Left renal pelvis (tissue), 4 donors: Measurements from ENCODE around the gene SCLT1. TPM values are rescaled to one million over a fixed set of nuclear protein-coding genes. Genes with fewer than 3 reads are reported as not detected.
A peak's percentile ranks its signal among the peaks of the same experiment; 100 is the strongest.
"Not testable (repeated sequence)": the region's sequence is repeated elsewhere in the genome, so short reads cannot be mapped to it uniquely, and the experiment has no call there.

Experiments
- DNase-seq, 4 donors: peaks; one replicate each; pipeline ENCODE4 v3.0.0-alpha.2; 2013; ENCODE audit warnings: low read depth in 4 of 4, low spot score in 3 of 4
- polyA plus RNA-seq, 4 donors: library from polyadenylated mRNA; unstranded; fragments of 120-200 nt; gene quantifications; one replicate each; pipeline ENCODE4 v1.2.1, GENCODE V29; 2013; ENCODE audit not compliant: insufficient read length in 4 of 4

Gene SCLT1
- polyA plus RNA-seq, result 10 to 100 TPM; 14.0 to 19.1 (median 17.7) TPM

- peak; percentile 94 to 96 (median 96) for DNase-seq
These were observed at the start of gene SCLT1 for GRCh38 chr4:129093191-129093920. Gene SCLT1 (minus strand): TSS chr4:129093539. CDS start chr4:129093103, 436 bp downstream.

DNA sequence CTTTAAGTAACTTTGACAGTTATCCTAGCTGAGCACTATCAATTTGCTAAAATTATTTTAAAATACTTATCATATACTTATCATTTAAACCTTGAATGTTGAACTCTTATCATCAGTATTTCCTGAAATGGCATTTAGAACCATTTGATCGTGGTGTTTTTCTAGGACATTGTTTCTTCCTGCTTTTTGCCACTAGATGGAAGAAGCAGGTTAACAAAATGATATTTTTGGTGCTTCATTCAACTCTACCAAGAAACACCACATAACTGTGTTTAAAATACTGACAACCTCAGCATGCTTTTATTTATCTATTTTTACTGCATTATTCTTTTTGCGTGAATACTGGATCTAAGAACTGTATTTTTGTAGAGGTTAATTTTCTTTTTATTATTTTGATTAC is 47.2 kb upstream of the SCLT1 start:
- DNase-seq, result no peak

DNA sequence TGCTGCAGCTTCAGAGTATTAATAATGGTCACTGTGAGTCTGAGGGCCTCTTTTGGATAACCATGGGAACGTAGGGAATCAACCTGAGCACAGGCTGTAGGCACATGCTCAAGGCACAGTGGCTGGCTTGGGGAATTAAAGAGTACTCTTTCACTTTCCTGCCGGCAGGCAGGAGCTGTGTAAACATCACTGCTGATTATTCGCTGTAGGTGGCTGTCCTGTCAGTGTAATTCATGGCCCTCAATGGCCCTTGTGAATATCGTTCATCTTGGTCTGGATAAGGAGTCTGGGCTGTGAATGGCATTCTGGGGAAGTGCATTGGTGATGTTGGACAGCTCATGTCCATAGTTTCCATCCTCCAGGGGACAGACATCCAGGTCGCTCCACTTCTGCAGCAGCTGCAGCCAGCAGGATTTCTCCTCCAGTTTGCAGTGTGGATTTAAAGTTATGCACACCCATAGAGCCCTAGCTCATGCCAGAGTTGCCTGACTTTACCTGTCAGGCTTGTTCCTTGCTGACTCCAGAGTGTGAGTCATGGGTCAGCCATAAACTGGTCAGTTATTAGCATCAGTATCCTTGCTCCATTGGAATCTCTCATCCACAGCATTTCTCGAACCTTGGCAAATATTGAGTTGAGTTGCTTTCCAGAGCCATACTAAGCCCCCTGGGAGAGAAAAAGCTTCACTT is 45.6 kb upstream of the SCLT1 start:
- no peak for DNase-seq

GRCh38 chr4:129136433-129136832 is 43.1 kb upstream of the SCLT1 start:
- DNase-seq, result no peak

GRCh38 chr4:129131343-129131742 is 38.0 kb upstream of the SCLT1 start:
- no peak for DNase-seq

- no peak for DNase-seq
These were observed 35.8 kb upstream of the SCLT1 start for GRCh38 chr4:129129143-129129542.

GRCh38 chr4:129126614-129127013 is 33.3 kb upstream of the SCLT1 start:
- DNase-seq, result not testable (repeated sequence)

- no peak for DNase-seq
These were observed 24.4 kb upstream of the SCLT1 start for GRCh38 chr4:129117705-129118104.

- no peak for DNase-seq
These were observed 20.6 kb upstream of the SCLT1 start for GRCh38 chr4:129113919-129114318.

- DNase-seq, result no peak
These were observed 20.1 kb upstream of the SCLT1 start for GRCh38 chr4:129113434-129113833.

DNA sequence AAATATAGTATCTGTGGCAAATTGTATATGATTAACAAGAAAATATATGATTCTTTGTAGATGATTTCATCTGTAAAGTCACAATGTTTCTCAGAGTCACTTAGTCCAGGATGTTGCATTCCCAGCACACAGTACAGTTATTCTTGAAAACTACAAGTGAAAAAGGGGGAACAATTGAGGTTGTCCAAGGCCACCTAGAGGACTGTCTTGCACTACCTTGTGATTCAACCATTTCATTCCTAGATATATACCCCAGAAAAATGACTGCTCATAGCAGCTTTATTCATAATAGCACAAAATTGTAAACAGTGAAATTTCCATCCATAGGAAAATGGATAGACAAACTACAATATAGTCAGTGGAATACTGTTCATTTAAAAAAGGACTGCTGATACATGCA is 18.6 kb upstream of the SCLT1 start:
- no peak for DNase-seq

GRCh38 chr4:129110931-129111330 is 17.6 kb upstream of the SCLT1 start:
- no peak for DNase-seq

- DNase-seq, result no peak
These were observed 16.9 kb upstream of the SCLT1 start for GRCh38 chr4:129109965-129110824.

GRCh38 chr4:129098531-129099001 is 5.2 kb upstream of the SCLT1 start:
- no peak for DNase-seq

- peak; percentile 42 to 66 (median 52) for DNase-seq
These were observed 2.6 kb upstream of the SCLT1 start, which contains the start of gene C4orf33 for GRCh38 chr4:129095811-129096454. Gene C4orf33 (plus strand): TSS chr4:129096152. CDS start chr4:129102611, 6,459 bp downstream.

GRCh38 chr4:129094347-129094746 is 1.0 kb upstream of the SCLT1 start:
- DNase-seq, result no peak

GRCh38 chr4:129092631-129093190 is 628 bp downstream of the SCLT1 start:
- peak in 3 of 4 donors; percentile 19 to 31 (median 26) for DNase-seq

DNA sequence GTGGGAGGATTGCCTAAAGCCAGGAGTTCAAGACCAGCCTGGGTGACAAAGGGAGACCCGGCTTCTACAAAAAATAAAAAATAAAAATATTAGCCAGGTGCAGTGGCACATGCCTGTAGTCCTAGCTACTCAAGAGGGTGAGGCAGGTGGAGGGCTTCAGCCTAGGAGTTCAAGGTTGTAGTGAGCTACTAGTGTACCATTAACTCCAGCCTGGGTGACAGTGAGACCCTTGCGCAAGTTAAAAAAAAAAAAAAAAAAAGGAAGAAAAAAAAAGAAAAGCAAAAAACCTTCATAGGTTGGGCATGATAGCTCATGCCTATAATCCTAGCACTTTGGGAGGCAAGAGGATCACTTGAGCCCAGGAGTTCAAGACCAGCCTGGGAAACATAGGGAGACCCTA is 5.8 kb downstream of the SCLT1 start:
- no peak for DNase-seq

DNA sequence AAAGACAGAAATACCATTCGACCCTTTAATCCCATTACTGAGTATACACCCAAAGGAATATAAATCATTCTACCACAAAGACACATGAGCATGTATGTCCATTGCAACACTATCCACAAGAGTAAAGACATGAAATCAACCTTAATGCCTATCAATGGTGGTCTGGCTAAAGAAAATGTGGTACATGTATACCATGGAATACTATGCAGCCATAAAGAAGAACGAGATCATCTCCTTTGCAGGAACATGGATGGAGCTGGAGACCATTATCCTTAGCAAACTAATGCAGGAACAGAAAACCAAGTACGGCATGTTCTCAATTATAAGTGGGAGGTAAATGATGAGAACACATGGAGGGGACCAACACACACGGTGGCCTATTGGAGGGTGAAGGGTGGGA is 7.9 kb downstream of the SCLT1 start:
- no peak for DNase-seq

DNA sequence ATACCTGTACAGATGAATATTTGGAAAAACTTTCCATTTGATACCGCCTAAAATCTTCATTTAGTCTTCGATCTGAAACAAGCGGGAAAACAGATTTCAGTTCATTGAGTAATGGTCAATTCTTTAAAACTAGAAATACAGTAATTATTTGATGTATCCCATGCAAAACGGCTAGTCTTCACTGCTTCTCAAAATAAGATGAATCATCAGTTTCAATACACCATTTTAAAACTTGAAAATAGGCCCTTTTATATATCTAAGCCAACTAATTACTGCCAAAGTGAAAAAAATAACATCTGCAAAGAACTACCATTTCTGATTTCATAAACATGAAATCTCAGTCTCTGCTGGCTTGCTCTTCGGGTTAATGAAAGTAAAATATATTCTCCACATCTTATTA is 11.0 kb downstream of the SCLT1 start:
- no peak for DNase-seq
